Urothelium cell line (cell line): ENCODE measurements around the gene UQCRHL.
A peak's percentile ranks its signal among the peaks of the same experiment; 100 is the strongest.
"Not testable (repeated sequence)": the region's sequence is repeated elsewhere in the genome, so short reads cannot be mapped to it uniquely, and the experiment has no call there.

ENCODE experiments used
- DNase-seq: peaks from one replicate; pipeline ENCODE4 v3.0.0; 2011; ENCODE audit warnings: low spot score, mixed read lengths
- FAIRE-seq: peaks from 2 replicates; lab custom pipeline; 2011; peaks lifted over from hg19 to GRCh38; lab: Jason Lieb, UNC

Gene UQCRHL

DNA sequence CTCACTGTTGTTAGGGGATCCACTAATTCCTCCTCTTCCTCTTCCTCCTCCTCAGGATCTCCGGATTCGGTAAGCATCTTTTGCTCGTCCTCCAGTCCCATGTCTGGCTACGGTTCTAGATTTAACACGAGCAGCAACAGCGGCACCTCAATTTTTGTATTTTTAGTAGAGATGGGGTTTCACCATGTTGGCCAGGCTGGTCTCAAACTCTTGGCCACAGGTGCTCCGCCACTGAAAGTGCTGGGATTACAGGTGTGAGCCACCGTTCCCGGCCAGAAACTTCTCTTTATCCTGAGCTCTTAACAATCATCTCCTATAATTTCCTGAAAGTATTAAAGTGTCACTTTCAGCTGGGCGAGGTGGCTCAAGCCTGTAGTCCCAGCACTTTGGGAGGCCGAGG, at the start of gene UQCRHL:
TSS of gene UQCRHL (minus strand) at position 101 of the 400 bp plus-strand sequence. CDS start at position 101, 0 bp downstream.
- not testable (repeated sequence) for FAIRE-seq, DNase-seq

GRCh38 chr1:15856888-15857287, 49.4 kb upstream of the UQCRHL start:
- FAIRE-seq, result no peak
- DNase-seq, result no peak

- no peak for FAIRE-seq
- no peak for DNase-seq
These were observed 45.4 kb upstream of the UQCRHL start for GRCh38 chr1:15852828-15853302.

GRCh38 chr1:15852036-15852827, 44.8 kb upstream of the UQCRHL start:
- DNase-seq (no peak), FAIRE-seq (no peak)

- DNase-seq (no peak), FAIRE-seq (no peak)
These were observed 44.0 kb upstream of the UQCRHL start for GRCh38 chr1:15851210-15852035.

- FAIRE-seq, result no peak
- no peak for DNase-seq
These were observed 43.1 kb upstream of the UQCRHL start for GRCh38 chr1:15850471-15851001.

GRCh38 chr1:15849775-15850324, 42.4 kb upstream of the UQCRHL start:
- FAIRE-seq (no peak), DNase-seq (peak; percentile 32)

- FAIRE-seq, result no peak
- DNase-seq, result peak; percentile 64
These were observed 41.7 kb upstream of the UQCRHL start for GRCh38 chr1:15848929-15849774.

DNA sequence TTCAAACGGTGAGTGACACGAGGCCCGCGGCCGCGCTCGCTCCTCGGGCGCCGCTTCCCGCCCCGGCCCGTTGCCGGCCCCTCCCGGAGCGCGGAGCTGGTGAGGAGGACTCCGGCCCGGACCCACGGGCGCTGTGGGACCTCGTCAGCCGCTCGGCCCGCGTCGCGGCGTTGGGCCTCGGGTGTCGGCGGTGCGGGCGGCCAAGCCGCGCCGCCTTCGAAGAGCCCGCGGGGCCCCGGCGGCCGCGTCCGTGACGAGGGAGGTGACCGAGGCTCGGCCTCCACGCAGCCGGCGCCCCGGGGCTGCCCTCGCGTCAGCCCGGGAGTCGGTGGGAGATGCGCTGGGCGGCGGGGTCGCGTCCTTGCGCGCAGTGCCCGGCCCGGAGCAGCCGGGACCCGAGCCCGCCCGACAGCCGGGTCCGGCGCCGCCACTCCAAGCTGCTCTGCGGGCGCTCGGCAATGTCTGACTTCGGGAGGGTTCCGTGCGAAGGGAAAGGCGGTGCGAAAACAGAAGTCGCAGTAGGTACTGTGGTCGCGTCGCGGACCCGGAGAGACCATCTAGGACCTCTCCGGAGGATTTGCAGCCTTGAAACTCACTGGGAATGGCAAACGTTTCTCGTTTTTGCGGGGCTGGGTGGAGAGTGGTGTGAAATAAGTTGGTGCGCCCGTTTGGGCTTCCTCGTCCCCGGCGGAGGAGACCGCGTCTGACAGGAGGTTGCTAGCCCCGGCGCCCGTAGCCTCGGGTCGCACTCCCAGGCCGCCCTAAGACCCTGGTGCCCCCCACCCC, 40.9 kb upstream of the UQCRHL start:
- no peak for DNase-seq

DNA sequence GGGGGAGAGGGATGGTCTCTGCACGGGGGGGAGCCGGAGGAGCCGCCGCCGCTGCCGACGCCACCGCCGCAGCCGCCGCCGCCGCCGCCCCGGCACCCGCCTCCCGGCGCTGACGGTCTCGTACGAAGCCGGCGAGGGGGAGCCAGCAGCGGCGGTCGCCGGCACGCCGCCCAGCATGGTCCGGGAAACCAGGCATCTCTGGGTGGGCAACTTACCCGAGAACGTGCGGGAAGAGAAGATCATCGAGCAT, 40.4 kb upstream of the UQCRHL start:
- no peak for FAIRE-seq

More for the DNA sequence above, 40.9 kb upstream of the UQCRHL start:
- FAIRE-seq, result no peak

DNA sequence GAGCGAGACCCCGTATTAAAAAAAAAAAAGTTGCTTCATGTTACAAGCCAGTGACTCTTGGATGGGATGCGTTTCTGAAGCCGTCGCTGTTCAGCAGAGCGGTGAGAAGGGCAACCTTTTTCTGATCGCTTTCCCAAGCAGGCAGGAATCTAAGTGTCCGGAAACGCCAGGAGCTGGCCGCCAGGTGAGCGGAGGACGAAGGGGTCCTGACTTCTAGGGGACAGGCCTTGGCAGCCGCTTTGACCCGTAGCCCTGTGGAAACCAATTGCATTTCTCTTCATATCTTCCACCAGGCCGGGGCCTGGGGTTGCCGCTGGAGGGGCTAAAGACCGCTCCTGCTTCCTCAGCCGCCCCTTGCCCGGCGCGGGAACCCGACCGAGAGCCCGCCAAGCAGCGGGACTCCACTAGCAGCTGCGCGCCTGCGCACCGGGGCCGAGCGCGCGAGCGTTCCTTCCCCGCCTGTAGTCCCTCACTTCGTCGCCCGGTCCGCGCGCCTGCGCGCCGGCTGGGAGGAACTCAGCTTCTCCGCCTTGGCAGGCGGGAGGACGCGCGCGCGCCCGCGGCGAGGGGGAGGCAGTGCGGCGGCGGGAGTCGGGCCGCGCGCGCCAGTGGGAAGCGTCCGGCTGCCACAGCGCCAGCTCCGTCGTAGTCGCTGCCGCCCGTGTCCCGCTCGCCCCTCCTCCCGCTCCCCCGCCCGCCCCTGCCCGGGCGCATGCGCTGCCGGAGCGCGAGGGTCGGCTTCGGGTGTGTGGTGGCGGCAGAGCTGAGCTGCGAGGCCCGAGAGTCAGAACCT, 39.8 kb upstream of the UQCRHL start, which contains the start of gene SPEN:
TSS of gene SPEN (plus strand) at position 608 of the 793 bp plus-strand sequence. CDS start 361 bp downstream, outside the sequence.
- FAIRE-seq (peak; percentile 58), DNase-seq (peak; percentile 94)

More for the DNA sequence above, 40.4 kb upstream of the UQCRHL start:
- no peak for DNase-seq

- not testable (repeated sequence) for FAIRE-seq, DNase-seq
These were observed 38.6 kb upstream of the UQCRHL start for GRCh38 chr1:15846056-15846455.

GRCh38 chr1:15843826-15844572, 36.5 kb upstream of the UQCRHL start:
- FAIRE-seq, result no peak
- no peak for DNase-seq

DNA sequence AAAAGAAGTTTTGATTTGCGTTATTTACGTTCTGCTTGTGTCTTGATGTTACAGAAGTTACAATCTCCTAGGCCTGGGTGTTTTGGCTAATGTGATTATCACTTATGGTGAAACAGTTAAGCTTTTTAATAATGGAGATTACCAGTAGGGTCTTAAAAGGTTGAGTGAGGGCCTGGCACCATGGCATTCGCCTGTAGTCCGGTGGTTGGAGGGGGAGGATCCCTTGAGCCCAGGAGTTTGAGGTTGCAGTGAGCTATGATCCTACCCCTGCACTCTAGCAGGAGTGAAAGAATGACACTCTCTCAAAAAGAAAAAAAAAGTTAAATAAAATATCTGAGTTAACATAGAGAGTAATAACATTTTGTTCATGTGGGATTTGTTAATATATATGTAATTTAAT, 31.3 kb upstream of the UQCRHL start:
- DNase-seq (no peak), FAIRE-seq (no peak)

GRCh38 chr1:15837931-15838330, 30.5 kb upstream of the UQCRHL start:
- no peak for FAIRE-seq
- DNase-seq, result no peak

DNA sequence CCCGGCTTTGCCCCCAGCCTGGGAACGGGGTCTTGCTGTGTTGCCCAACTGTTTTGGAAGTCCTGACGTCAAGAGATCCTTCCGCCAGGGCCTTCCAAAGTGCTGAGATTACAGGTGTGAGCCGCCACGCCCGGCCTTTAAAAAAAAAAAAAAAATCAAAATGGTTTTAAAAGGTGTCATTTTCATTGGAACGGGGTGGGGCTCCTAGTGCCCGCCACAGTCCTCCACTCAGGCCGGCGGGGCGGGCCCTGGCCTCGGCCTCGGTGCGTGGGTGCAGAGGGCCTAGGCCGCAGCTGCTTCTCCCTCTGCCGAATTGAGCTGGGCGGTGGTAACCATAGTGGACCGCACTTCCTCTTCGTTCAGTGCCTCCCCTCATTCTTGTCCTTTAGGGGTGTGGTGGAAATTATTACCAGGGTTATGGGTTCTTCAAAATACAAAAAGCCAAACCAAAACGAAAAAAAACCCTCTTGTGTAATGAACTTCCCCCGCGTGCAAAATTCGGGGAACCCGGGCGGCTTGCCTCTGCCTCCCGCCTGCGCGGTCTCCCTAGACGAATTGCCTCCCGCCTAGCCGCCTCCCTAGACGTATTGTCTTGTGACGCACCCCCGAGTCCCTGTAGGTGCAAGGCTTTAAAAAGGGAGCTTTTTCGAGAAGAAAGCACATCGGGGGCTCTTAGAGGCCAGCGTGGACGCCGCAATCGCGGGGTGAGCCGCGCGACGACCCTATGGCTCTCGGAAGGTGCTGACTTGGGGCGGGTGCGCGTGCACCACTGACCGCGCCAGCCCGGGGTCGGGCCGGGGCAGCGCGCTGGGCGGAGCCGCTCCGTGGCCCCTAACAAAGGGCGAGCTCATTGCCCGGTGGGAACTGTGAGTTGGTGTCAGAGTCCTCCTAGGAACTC, 29.6 kb upstream of the UQCRHL start:
- DNase-seq (no peak), FAIRE-seq (no peak)

- DNase-seq, FAIRE-seq: not testable (repeated sequence)
These were observed 29.0 kb upstream of the UQCRHL start for GRCh38 chr1:15836511-15836771.
